Natural killer cell (primary cell): Measurements from ENCODE around the gene FNBP1. TPM values are rescaled to one million over a fixed set of nuclear protein-coding genes. Genes with fewer than 3 reads are reported as not detected.

Experiments used
- ATAC-seq, 3 donors: fragments of 150-1000 bp in 2 of 3; fragments of 200-7000 bp in 1 of 3; cut with Tn5 transposase; 1 replicate in 1 of 3; 2 replicates in 2 of 3; pipeline ENCODE4 v1.10.0; 2021; ENCODE audit warnings: mild to moderate bottlenecking in 2 of 3, moderate library complexity in 2 of 3
- DNase-seq, 2 donors: peaks; one replicate each; pipeline versions ENCODE4 v3.0.0 to v3.0.0-alpha.2; 2013 to 2021; ENCODE audit warnings: mixed read lengths in 1 of 2
- H3K27ac ChIP-seq: one replicate; pipeline ENCODE4 v1.5.1; 2013; ENCODE audit warnings: mild to moderate bottlenecking, low read length
- H3K27me3 ChIP-seq: one replicate; pipeline ENCODE4 v1.6.1; 2013; ENCODE audit warnings: low read length; ENCODE audit not compliant: control insufficient read depth, insufficient read depth
- H3K36me3 ChIP-seq: one replicate; pipeline ENCODE4 v1.6.1; 2013; ENCODE audit warnings: low read length; ENCODE audit not compliant: control insufficient read depth, insufficient read depth
- H3K4me1 ChIP-seq: one replicate; pipeline ENCODE4 v1.6.1; 2013; ENCODE audit warnings: low read length; ENCODE audit not compliant: control insufficient read depth, insufficient read depth
- H3K4me3 ChIP-seq: one replicate; pipeline ENCODE4 v1.5.1; 2013; ENCODE audit warnings: low read length
- H3K9me3 ChIP-seq: one replicate; pipeline ENCODE4 v1.6.1; 2013; ENCODE audit warnings: low read length; ENCODE audit not compliant: control insufficient read depth, insufficient read depth
- H3K27ac Mint-ChIP-seq, 2 donors: one replicate each; pipeline ENCODE4 v1.8.0; 2022; ENCODE audit warnings: mild to moderate bottlenecking in 2 of 2, mixed read lengths in 2 of 2, moderate library complexity in 1 of 2
- H3K27me3 Mint-ChIP-seq, 2 donors: one replicate each; pipeline ENCODE4 v1.8.0; 2022; ENCODE audit warnings: low read depth in 2 of 2, mixed read lengths in 2 of 2
- H3K36me3 Mint-ChIP-seq: one replicate; pipeline ENCODE4 v1.8.0; 2022; ENCODE audit warnings: mixed read lengths
- H3K4me1 Mint-ChIP-seq, 2 donors: one replicate each; pipeline ENCODE4 v1.8.0; 2022; ENCODE audit warnings: mixed read lengths in 2 of 2
- H3K4me3 Mint-ChIP-seq: one replicate; pipeline ENCODE4 v1.8.0; 2022; ENCODE audit warnings: mild to moderate bottlenecking, moderate library complexity, mixed read lengths
- H3K9me3 Mint-ChIP-seq, 2 donors: one replicate each; pipeline ENCODE4 v1.8.0; 2022; ENCODE audit warnings: mixed read lengths in 2 of 2
- WGBS: methylation state at CpG from one replicate; pipeline ENCODE4 v1.1.7; 2013; ENCODE audit warnings: missing lambda C conversion rate; ENCODE audit not compliant: insufficient coverage; 5-methylcytosine and 5-hydroxymethylcytosine counted together
- intact Hi-C: fragments of 100-400 bp; cut with micrococcal nuclease; formaldehyde crosslinking; loops from one replicate; pipeline ENCODE4 v1.14.2; 2022
- total RNA-seq, 4 donors: library from RNA; stranded (reverse); fragments of 120-200 nt in 1 of 4; gene quantifications; one replicate each; pipeline versions ENCODE4 v1.2.3 to v1.2.4, GENCODE V29; 2013 to 2022
- TF ChIP-seq, protein P1 (sequence below): fragments of 200-600 bp; IDR thresholded peaks from one replicate; pipeline ENCODE4 v1.8.0; 2022; ENCODE audit warnings: antibody characterized with exemption

FNBP1 gene
- total RNA-seq, 3 donors from 2014 or later (not counting 1 experiment from before 2014, with no cell fraction given): 177 to 209 (median 203) TPM

DNA sequence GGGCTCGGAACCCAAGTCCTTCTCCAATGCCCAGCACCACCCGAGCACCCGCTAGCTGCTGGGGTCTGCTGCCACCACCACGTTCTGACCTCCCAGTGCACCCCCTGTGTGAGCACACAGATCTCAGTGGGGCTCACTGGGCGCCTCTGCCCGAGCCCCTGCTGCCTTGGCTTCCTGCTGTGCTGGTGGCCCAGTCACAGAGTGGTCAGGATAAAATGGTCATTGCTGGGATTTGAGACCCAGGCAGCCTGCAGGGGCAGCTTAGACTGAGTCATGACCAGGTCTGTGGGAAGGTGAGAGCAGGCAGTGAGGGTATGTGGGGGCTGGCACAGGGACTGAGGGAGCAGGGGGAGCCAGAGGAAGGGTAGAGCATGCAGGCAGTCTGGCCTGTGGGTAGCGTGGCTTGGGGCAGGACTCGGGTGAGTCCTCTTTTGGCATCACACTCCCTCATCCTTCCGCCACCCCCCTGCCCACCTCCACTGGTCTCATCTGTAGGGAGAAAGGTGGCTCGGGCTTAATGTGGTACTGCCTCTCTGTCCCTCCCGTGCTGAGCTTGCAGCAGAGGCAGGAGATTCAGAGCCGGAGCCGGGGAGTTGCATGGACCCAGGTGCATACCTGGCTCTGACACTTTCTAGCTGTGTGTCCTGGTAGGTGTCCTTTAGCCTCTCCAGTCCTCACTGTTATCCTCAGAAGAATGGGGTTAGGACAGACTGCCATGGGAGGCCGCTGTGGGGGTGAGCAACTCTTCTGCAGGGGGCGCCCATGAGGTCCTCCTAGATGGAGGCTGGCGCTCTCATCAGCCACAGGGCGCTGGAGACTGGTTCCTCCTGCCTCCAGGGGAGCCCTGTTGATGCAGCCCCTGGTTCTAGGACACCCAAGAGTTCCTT is 175.6 kb downstream of the FNBP1 start:
- no peaks in the 10 kb centered on the region for H3K27me3 ChIP-seq
- Mint-ChIP-seq H3K36me3 (no peaks in the 10 kb centered on the region), H3K9me3 (no peaks in the 10 kb centered on the region), H3K4me1 (peaks cover 62 to 69% of the 10 kb centered on the region in 2 donors), H3K27me3 (no peaks in the 10 kb centered on the region), H3K27ac (peak overlapping the region; percentile 85 to 92), H3K4me3 (peak overlapping the region; percentile 64)
- H3K4me3 ChIP-seq: no peak overlapping the region
- WGBS: 81% methylated on average over 16 of the region's 17 CpGs
- no peak for ATAC-seq
- intact Hi-C loops: loop anchor here (5.0 to 10.0 kb wide), 2 partner anchors 260 to 1867 kb away; no protein-coding TSS in a partner anchor
- H3K4me1 ChIP-seq: peaks cover 68% of the 10 kb centered on the region
- DNase-seq: peak in 1 of 2 donors; percentile 55
- TF ChIP-seq, protein P1, sequence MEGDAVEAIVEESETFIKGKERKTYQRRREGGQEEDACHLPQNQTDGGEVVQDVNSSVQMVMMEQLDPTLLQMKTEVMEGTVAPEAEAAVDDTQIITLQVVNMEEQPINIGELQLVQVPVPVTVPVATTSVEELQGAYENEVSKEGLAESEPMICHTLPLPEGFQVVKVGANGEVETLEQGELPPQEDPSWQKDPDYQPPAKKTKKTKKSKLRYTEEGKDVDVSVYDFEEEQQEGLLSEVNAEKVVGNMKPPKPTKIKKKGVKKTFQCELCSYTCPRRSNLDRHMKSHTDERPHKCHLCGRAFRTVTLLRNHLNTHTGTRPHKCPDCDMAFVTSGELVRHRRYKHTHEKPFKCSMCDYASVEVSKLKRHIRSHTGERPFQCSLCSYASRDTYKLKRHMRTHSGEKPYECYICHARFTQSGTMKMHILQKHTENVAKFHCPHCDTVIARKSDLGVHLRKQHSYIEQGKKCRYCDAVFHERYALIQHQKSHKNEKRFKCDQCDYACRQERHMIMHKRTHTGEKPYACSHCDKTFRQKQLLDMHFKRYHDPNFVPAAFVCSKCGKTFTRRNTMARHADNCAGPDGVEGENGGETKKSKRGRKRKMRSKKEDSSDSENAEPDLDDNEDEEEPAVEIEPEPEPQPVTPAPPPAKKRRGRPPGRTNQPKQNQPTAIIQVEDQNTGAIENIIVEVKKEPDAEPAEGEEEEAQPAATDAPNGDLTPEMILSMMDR: no peak
- no peaks in the 10 kb centered on the region for H3K9me3 ChIP-seq
- no peak overlapping the region for H3K27ac ChIP-seq
- H3K36me3 ChIP-seq: peaks cover 27% of the 10 kb centered on the region

DNA sequence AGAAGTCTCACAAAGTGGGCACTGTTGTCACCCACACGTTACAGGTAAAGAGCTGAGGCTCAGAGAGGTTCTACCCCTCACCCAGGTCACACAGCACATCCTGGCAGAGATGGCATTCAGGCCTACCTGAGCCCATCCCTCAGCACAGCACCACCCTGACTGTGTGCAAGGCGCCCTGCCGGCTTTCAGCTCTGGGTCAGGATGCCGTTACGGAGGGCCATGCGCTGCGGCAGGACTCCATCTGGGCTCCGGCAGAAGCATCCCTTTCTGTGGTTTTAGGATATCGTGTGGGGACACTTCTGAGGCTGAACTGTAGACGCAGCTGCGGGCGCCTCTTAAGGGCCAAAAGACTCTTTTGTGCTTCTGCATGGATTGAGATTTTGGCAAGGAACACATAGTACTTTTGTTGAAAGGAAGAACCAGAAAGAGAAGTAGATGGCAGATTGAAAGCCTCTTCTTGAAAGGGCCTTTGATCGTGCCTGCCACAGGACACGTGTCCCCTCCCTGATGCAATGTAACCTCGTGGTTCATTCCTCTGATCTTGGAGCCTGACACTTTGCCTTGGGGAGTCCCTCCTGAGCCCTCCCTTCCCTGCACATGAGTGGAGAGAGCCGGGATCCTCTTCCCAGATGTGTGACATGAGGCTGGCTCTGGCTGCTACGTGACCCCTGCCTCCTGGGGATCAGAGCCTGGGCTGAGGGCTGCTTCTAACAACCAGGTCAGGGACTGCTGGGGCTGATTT is 176.4 kb downstream of the FNBP1 start:
- WGBS: 79% methylated on average over 17 of the region's 17 CpGs
- no peaks in the 10 kb centered on the region for H3K27me3 ChIP-seq
- ATAC-seq (no peak), DNase-seq (peak in 1 of 2 donors; percentile 86)
- H3K9me3 ChIP-seq: no peaks in the 10 kb centered on the region
- H3K27ac Mint-ChIP-seq: peak overlapping the region; percentile 85 to 92
- H3K4me1 Mint-ChIP-seq: peaks cover 61 to 74% of the 10 kb centered on the region in 2 donors
- no peak overlapping the region for H3K27ac ChIP-seq
- H3K4me3 Mint-ChIP-seq: peak overlapping the region; percentile 52
- no peaks in the 10 kb centered on the region for H3K27me3 Mint-ChIP-seq
- H3K9me3 Mint-ChIP-seq: no peaks in the 10 kb centered on the region
- intact Hi-C loops: loop anchor here (5.0 to 10.0 kb wide), 2 partner anchors 261 to 1868 kb away; no protein-coding TSS in a partner anchor
- TF ChIP-seq, protein P1: no peak
- H3K36me3 ChIP-seq: peaks cover 32% of the 10 kb centered on the region
- peaks cover 76% of the 10 kb centered on the region for H3K4me1 ChIP-seq
- no peaks in the 10 kb centered on the region for H3K36me3 Mint-ChIP-seq
- no peak overlapping the region for H3K4me3 ChIP-seq

- whole genome bisulfite sequencing: 76% methylated on average over 12 of the region's 14 CpGs
- H3K27ac ChIP-seq: no peak overlapping the region
- peaks cover 40% of the 10 kb centered on the region for H3K36me3 ChIP-seq
- H3K27ac Mint-ChIP-seq: peak overlapping the region; percentile 85 to 92
- ATAC-seq: no peak
- peak overlapping the region; percentile 52 for H3K4me3 Mint-ChIP-seq
- TF ChIP-seq, protein P1: no peak
- H3K27me3 ChIP-seq: no peaks in the 10 kb centered on the region
- peaks cover 83% of the 10 kb centered on the region for H3K4me1 ChIP-seq
- peaks cover 55 to 69% of the 10 kb centered on the region in 2 donors for H3K4me1 Mint-ChIP-seq
- H3K9me3 ChIP-seq: no peaks in the 10 kb centered on the region
- H3K4me3 ChIP-seq: no peak overlapping the region
- no peaks in the 10 kb centered on the region for H3K9me3 Mint-ChIP-seq
- no peaks in the 10 kb centered on the region for H3K27me3 Mint-ChIP-seq
- intact Hi-C loops: loop anchor here (5.0 to 10.0 kb wide), 2 partner anchors 262 to 1869 kb away; no protein-coding TSS in a partner anchor
- H3K36me3 Mint-ChIP-seq: no peaks in the 10 kb centered on the region
- no peak for DNase-seq
Measured at GRCh38 chr9:129865668-129866320, 177.2 kb downstream of the FNBP1 start.
